Activated naive CD4-positive, alpha-beta T cell treated with anti-CD3 and anti-CD28 coated beads, Interleukin-2, amount 50 U/mL, for 72 hours (primary cell): ENCODE measurements around the gene TWSG1. TPM values are rescaled to one million over a fixed set of nuclear protein-coding genes. Genes with fewer than 3 reads are reported as not detected.
"Not testable (repeated sequence)": the region's sequence is repeated elsewhere in the genome, so short reads cannot be mapped to it uniquely, and the experiment has no call there.

Source experiments
- ATAC-seq, 2 donors: fragments of 150-1000 bp; cut with Tn5 transposase; 2 replicates each; pipeline ENCODE4 v1.10.0; 2021; ENCODE audit warnings: mild to moderate bottlenecking in 2 of 2, moderate library complexity in 2 of 2
- DNase-seq, 2 donors: peaks; one replicate each; pipeline ENCODE4 v3.0.0; 2021 to 2022; ENCODE audit warnings: low spot score in 2 of 2
- H3K27ac Mint-ChIP-seq, 2 donors: one replicate each; pipeline ENCODE4 v1.8.0; 2022; ENCODE audit warnings: mild to moderate bottlenecking in 2 of 2, mixed read lengths in 2 of 2
- H3K36me3 Mint-ChIP-seq, 2 donors: one replicate each; pipeline ENCODE4 v1.8.0; 2022; ENCODE audit warnings: mixed read lengths in 2 of 2
- H3K9me3 Mint-ChIP-seq, 2 donors: one replicate each; pipeline ENCODE4 v1.8.0; 2022; ENCODE audit warnings: mixed read lengths in 2 of 2
- total RNA-seq, 2 donors: library from RNA; stranded (reverse); gene quantifications; one replicate each; pipeline ENCODE4 v1.2.3, GENCODE V29; 2022

TWSG1 gene
- total RNA-seq, 2 donors from 2014 or later: 3.1 to 7.8 TPM

DNA sequence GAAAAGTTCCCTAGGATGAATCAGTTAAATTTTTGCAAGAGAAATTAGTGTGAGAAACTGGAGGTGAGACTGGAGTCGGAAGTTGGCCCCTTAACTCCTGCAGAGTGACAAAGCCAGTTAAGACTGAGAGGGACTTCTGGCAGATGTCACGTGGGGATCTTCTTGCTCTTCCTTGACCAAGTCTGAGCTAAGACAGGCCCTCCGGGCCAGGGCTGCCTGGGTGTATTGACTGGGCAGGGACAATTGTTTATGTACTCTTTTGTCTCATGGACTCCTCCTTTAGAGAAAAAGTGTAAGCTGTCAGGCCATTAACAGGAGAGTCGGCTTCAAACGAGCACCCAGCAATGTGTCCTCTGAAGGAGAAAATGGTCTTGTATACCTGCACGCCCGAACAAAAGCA, 92.2 kb downstream of the TWSG1 start:
- Mint-ChIP-seq H3K36me3 (no peaks in the 10 kb centered on the region), H3K9me3 (no peaks in the 10 kb centered on the region), H3K27ac (no peak overlapping the region)
- no peak for DNase-seq
- ATAC-seq: no peak

- Mint-ChIP-seq H3K36me3 (no peaks in the 10 kb centered on the region), H3K27ac (no peak overlapping the region), H3K9me3 (no peaks in the 10 kb centered on the region)
- no peak for DNase-seq
- ATAC-seq: no peak
Observed at GRCh38 chr18:9428301-9428706, 93.7 kb downstream of the TWSG1 start.

GRCh38 chr18:9428862-9429661, 94.5 kb downstream of the TWSG1 start:
- ATAC-seq: no peak

GRCh38 chr18:9429662-9429993, 95.1 kb downstream of the TWSG1 start:
- Mint-ChIP-seq H3K36me3 (no peaks in the 10 kb centered on the region), H3K9me3 (no peaks in the 10 kb centered on the region)

More at GRCh38 chr18:9428862-9429661, 94.5 kb downstream of the TWSG1 start:
- Mint-ChIP-seq H3K27ac (no peak overlapping the region), H3K9me3 (no peaks in the 10 kb centered on the region), H3K36me3 (no peaks in the 10 kb centered on the region)
- DNase-seq: no peak

DNA sequence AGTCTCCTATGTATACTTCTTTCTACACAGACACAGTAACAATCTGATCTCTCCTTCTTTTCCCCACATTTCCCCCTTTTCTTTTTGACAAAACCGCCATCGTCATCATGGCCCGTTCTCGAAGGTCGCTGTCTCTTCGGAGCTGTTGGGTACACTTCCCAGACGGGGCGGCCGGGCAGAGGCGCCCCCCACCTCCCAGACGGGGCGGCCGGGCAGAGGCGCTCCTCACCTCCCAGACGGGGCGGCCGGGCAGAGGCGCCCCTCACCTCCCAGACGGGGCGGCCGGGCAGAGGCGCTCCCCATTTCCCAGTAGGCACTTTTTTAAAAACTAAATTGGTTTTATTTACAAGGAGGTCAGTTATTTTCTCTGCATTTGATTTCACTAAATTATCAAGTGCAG, 95.7 kb downstream of the TWSG1 start:
- H3K36me3 Mint-ChIP-seq, H3K27ac Mint-ChIP-seq, ATAC-seq, DNase-seq, H3K9me3 Mint-ChIP-seq: not testable (repeated sequence)

More at GRCh38 chr18:9429662-9429993, 95.1 kb downstream of the TWSG1 start:
- DNase-seq (no peak), ATAC-seq (no peak)
- no peak overlapping the region for H3K27ac Mint-ChIP-seq

- Mint-ChIP-seq H3K9me3 (no peaks in the 10 kb centered on the region), H3K36me3 (no peaks in the 10 kb centered on the region), H3K27ac (no peak overlapping the region)
- DNase-seq (no peak), ATAC-seq (no peak)
Observed at GRCh38 chr18:9431296-9431695, 96.7 kb downstream of the TWSG1 start.

GRCh38 chr18:9433122-9433521, 98.5 kb downstream of the TWSG1 start:
- not testable (repeated sequence) for H3K9me3 Mint-ChIP-seq, DNase-seq, H3K36me3 Mint-ChIP-seq, H3K27ac Mint-ChIP-seq, ATAC-seq

DNA sequence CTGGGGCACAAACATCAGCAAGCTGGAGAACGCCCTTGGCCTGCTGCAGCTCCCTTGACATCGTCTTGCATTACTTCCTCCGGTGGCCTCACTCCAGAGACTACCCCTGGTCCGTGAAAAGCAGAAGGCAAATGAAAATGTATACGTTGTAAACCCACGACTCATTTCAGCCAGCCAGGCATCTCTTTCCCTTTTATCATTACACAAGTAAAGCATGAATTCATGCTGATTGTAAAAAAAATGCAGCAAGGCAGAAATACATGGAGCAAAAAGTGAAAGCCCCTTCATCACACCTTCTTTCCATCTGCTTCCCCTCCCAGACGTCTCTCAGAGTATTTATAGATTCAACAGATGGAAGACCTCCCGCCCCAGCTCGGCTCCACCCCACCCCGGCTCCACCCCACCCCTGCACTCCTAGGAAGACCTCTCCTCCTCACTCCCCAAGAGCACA, 99.1 kb downstream of the TWSG1 start:
- ATAC-seq (no peak), DNase-seq (no peak)
- Mint-ChIP-seq H3K36me3 (no peaks in the 10 kb centered on the region), H3K27ac (no peak overlapping the region), H3K9me3 (no peaks in the 10 kb centered on the region)

GRCh38 chr18:9434122-9434701, 99.6 kb downstream of the TWSG1 start:
- Mint-ChIP-seq H3K9me3 (no peaks in the 10 kb centered on the region), H3K36me3 (no peaks in the 10 kb centered on the region), H3K27ac (peak overlapping the region in 1 of 2 donors; percentile 52)
- DNase-seq (no peak), ATAC-seq (peak in 1 of 2 donors; percentile 52)

- no peak for ATAC-seq
Observed at GRCh38 chr18:9435041-9435440, 100.5 kb downstream of the TWSG1 start.

DNA sequence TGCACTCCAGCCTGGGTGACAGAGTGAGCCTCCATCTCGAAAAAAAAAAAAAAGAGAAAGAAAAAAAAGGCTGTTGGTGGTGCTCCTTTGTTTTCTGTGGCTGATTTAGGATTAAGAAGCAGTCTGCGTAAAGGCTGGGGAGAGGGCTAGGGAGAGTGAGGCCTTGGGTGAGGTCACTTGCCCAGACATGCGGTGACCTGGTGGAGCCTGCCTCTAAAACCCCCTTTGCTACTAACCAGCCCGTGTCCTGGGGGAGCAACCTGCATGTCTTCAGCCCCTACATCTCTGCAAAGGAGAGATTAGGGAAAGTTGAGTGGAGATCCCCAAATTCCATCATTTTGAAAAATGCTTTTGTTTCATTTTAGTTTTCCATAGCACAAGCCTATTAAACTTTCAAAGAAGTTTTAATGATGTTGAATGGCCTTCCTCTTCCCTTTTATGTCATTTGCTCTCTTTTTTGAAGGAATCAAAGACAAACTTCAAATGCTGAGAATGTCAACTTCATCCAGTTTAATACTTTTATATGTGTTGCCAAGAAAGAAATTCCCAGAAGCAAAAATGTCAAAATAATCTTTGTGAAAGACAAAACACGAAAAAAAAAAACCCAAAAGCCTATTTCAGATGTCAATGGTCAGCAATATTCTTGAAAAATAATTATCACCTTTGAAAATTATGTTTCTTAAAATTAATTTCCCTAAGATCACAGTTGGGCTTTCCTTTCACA, 101.8 kb downstream of the TWSG1 start:
- H3K9me3 Mint-ChIP-seq: no peaks in the 10 kb centered on the region
- DNase-seq: no peak
- no peak for ATAC-seq
- H3K27ac Mint-ChIP-seq: no peak overlapping the region
- no peaks in the 10 kb centered on the region for H3K36me3 Mint-ChIP-seq

More at GRCh38 chr18:9435041-9435440, 100.5 kb downstream of the TWSG1 start:
- Mint-ChIP-seq H3K27ac (no peak overlapping the region), H3K9me3 (no peaks in the 10 kb centered on the region), H3K36me3 (no peaks in the 10 kb centered on the region)
- no peak for DNase-seq

- H3K27ac Mint-ChIP-seq: no peak overlapping the region
- no peaks in the 10 kb centered on the region for H3K9me3 Mint-ChIP-seq
- DNase-seq (no peak), ATAC-seq (no peak)
- H3K36me3 Mint-ChIP-seq: no peaks in the 10 kb centered on the region
Observed at GRCh38 chr18:9437021-9437437, 102.5 kb downstream of the TWSG1 start.

DNA sequence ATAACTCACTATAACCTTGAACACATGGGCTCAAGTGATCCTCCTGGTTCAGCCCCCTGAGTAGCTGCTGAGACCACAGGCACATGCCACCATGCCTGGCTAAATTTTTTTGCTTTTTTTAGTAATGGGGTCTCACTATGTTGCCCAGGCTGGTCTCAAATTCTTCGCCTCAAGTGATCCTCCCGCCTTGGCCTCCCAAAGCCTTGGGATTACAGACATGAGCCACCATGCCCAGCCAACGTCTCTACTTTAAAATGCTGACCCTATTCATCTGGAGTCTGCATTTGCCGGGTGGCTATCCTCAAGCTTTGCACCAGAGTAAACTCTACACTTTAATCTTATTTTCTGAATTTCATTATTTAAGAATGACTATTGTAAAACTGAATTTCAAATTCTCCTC, 103.1 kb downstream of the TWSG1 start:
- DNase-seq (no peak), ATAC-seq (no peak)
- H3K9me3 Mint-ChIP-seq: no peaks in the 10 kb centered on the region
- H3K36me3 Mint-ChIP-seq: no peaks in the 10 kb centered on the region
- no peak overlapping the region for H3K27ac Mint-ChIP-seq

GRCh38 chr18:9441061-9441460, 106.5 kb downstream of the TWSG1 start:
- no peak for DNase-seq
- no peak overlapping the region for H3K27ac Mint-ChIP-seq
- H3K9me3 Mint-ChIP-seq: peaks cover 0 to 4% of the 10 kb centered on the region in 2 donors
- peaks cover 0 to 6% of the 10 kb centered on the region in 2 donors for H3K36me3 Mint-ChIP-seq
- ATAC-seq: no peak

DNA sequence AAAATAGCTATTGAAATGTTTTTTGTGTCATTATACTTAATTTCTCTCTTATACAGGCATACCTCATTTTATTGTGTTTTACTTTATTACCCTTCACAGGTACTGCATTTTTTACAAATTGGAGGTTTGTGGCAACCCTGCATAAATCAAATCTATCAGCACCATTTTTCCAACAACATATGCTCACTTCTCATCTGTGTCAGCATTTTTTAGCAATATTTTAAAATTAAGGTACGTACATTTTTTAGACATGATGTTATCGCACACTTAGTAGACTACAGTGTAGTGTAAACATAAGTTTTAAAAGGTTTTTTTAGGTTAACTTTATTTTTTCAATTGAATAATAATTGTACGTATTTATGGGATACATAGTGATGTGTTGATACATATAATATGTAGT, 110.0 kb downstream of the TWSG1 start:
- Mint-ChIP-seq H3K9me3 (peaks cover 12 to 17% of the 10 kb centered on the region in 2 donors), H3K36me3 (peaks cover 7 to 20% of the 10 kb centered on the region in 2 donors), H3K27ac (no peak overlapping the region)
- ATAC-seq (no peak), DNase-seq (no peak)

- H3K27ac Mint-ChIP-seq: no peak overlapping the region
- DNase-seq (no peak), ATAC-seq (no peak)
- peaks cover 12 to 17% of the 10 kb centered on the region in 2 donors for H3K9me3 Mint-ChIP-seq
- H3K36me3 Mint-ChIP-seq: peaks cover 7 to 20% of the 10 kb centered on the region in 2 donors
Observed at GRCh38 chr18:9446839-9447238, 112.3 kb downstream of the TWSG1 start.

DNA sequence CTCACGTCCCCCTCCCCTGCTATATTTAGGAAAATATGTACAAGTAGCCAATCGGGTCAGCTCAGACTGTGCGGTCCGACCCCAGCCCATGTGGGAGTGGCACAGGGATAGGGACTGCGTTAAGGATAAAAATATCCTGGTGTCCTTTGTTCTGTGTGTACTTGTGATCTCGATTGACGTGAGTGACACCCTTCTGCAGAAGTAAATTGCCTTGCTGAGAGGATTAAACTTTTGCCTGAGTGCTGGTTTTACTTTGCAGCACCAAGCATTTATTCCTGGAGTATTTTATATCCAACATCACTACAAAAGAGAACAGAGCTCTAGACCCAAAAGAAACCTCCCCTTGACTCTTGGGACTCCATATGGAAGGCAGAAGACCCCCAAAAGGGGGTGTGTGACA, 112.8 kb downstream of the TWSG1 start:
- peaks cover 12 to 17% of the 10 kb centered on the region in 2 donors for H3K9me3 Mint-ChIP-seq
- no peak for ATAC-seq
- no peak for DNase-seq
- no peak overlapping the region for H3K27ac Mint-ChIP-seq
- peaks cover 7 to 20% of the 10 kb centered on the region in 2 donors for H3K36me3 Mint-ChIP-seq
